HFF-Myc (cell line): ENCODE measurements around the gene SUPT16H.
A peak's percentile ranks its signal among the peaks of the same experiment; 100 is the strongest.

Experiments
- DNase-seq: peaks from one replicate; pipeline ENCODE4 v3.0.0-alpha.2; 2011; ENCODE audit warnings: low read depth; ENCODE audit errors: extremely low read depth
- H3K4me3 ChIP-seq: replicated peaks from 2 replicates; pipeline ENCODE4 v1.5.1; 2011; ENCODE audit warnings: low read depth, mild to moderate bottlenecking, control low read depth, low read length
- TF ChIP-seq, protein P1 (sequence below): IDR thresholded peaks from 2 replicates; pipeline ENCODE4 v1.5.1; 2012; ENCODE audit warnings: mild to moderate bottlenecking, low read depth, low read length, control low read depth; ENCODE audit errors: missing control alignments

SUPT16H gene

DNA sequence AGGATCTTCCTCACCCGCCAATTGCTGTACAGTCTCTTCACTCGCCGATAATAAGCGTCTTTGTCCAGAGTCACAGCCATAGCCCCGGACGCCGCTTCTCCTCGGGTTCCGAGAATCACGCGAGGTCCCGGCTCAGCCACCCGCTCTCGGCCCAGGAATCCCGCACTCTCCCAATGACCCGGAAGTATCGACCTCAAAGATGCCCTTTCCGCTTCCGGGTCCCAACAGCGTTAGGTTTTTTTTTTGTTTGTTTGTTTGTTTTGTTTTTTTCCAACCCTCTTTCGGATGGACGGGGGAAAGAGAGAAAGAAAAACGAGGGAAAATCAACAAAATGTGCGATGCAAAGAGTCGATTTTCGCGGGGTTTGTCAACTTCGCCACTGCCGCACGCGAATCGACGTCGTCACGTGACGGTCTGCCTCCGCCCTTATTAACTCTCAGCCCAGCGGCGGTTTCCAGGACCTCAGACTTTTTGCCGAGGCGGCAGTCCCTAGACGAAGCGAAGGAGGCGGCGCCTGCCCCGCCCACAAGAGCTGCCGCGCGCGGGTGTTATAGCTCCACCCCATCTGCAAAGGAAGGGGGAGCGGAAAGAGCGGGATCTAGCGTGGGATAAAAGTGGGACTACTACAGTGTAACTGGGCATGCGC, at the start of gene SUPT16H:
SUPT16H (minus strand) TSS at position 172 of the 646 bp plus-strand sequence; CDS start at position 80, 92 bp downstream.
- TF ChIP-seq, protein P1, sequence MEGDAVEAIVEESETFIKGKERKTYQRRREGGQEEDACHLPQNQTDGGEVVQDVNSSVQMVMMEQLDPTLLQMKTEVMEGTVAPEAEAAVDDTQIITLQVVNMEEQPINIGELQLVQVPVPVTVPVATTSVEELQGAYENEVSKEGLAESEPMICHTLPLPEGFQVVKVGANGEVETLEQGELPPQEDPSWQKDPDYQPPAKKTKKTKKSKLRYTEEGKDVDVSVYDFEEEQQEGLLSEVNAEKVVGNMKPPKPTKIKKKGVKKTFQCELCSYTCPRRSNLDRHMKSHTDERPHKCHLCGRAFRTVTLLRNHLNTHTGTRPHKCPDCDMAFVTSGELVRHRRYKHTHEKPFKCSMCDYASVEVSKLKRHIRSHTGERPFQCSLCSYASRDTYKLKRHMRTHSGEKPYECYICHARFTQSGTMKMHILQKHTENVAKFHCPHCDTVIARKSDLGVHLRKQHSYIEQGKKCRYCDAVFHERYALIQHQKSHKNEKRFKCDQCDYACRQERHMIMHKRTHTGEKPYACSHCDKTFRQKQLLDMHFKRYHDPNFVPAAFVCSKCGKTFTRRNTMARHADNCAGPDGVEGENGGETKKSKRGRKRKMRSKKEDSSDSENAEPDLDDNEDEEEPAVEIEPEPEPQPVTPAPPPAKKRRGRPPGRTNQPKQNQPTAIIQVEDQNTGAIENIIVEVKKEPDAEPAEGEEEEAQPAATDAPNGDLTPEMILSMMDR: no peak
- peak; percentile 88 for DNase-seq
- peak within 1 kb of the TSS; percentile 70 for H3K4me3 ChIP-seq

DNA sequence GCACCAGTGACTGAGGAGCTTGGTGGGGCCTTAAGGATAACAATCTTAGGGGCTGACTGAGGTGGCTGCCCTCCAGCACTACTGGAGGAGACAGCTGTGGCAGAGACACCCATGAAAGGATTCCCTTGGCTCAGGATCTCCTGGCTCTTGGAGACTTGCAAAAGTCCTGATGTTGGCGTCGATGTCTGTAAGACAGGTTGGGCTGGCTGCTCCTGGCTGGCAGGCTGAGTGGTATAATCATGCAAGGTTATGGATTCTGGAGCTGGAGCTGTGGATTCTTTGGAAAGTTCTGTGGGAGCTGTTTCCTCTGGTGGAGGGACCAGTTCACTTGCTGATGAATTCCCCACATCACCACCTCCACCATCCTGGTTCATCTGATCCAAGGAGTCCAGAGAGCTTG, 47.3 kb upstream of the SUPT16H start:
- TF ChIP-seq, protein P1: no peak
- H3K4me3 ChIP-seq: no peak overlapping the region
- DNase-seq: no peak

DNA sequence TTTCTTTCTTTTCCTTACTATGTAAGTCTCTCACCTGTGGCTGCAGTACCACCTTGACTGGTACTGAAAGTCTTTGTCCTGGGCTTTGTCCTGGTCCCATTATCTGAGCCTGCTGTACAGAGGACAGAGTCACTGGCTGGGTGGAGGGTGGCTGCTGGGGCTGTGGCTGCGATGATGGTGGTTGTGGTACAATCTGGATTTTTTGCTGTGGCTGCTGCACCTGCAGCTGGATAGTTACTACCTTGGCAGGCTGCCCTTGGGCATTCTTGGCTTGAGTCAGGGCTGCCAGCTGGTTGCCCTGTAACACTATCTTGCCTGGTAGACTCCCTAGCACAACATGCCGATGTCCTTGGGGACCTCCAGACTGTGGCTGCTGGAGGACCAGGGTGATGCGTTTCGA, 45.1 kb upstream of the SUPT16H start:
- H3K4me3 ChIP-seq: no peak overlapping the region
- TF ChIP-seq, protein P1: no peak

DNA sequence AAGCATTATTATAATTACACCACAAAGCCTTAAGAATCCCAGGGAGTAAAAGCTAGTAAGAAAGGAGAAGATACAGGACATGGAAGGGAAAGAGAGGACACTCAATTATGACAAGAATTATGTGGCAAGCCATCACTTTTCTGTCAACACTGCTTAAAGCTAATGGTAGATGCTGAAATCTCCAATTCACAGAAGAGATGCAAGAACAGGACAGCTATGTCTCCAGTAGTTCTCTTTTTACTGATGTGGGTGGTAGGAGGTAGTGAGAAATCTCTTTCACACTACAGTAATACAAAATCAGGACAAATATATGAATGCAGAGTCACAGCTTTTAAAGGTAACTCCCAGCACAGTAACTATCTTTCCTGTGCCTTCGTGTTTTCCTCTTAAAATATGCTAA, 42.9 kb upstream of the SUPT16H start:
- no peak for DNase-seq
- TF ChIP-seq, protein P1: no peak

More for the DNA sequence above, 45.1 kb upstream of the SUPT16H start:
- DNase-seq: no peak

DNA sequence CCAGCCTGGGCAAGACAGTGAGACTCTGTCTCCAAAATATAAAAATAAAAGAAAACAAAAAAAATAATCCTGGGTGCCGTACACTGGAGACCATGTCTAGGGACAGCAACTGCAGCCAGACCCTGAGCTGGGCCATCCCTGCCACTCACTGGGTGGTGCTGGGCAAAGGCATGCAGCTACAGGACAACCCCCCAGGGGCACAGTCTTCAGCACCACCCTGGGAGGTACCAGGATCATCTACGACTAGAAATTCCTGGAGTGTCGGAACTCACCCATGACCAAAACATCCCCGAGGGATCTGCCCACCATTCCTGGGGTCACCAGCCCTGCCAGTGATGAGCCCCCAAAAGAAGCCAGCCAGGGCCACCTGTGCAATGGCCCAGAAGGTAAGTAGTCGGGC, 35.7 kb upstream of the SUPT16H start:
- H3K4me3 ChIP-seq: no peak overlapping the region
- TF ChIP-seq, protein P1: no peak
- DNase-seq: no peak

More for the DNA sequence above, 42.9 kb upstream of the SUPT16H start:
- no peak overlapping the region for H3K4me3 ChIP-seq

DNA sequence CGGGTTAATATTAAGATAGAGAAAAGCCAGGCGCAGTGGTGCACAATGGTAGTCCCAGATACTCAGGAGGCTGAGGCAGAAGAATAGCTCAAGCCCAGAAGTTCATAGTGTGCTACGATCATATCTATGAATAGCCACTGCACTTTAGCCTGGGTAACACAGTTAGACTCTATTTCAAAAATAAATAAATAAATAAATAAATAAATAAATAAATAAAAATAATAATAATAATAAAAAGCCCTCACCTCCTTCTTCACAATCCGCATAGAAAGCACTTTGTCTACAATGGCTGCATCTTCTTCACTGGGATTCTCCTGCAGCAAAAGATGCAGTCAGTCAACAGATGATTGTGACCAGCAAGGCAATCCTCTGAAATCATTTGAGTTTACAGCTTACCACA, 31.5 kb upstream of the SUPT16H start:
- no peak overlapping the region for H3K4me3 ChIP-seq
- DNase-seq: no peak
- TF ChIP-seq, protein P1: no peak
